K562 (cell line): Measurements from ENCODE around the gene PRM2. TPM values are rescaled to one million over a fixed set of nuclear protein-coding genes. Genes with fewer than 3 reads are reported as not detected.

Experiments used
- CCAR2 ChIP-seq: fragments of 200-400 bp; formaldehyde crosslinking; IDR thresholded peaks from 2 replicates; pipeline ENCODE4 v1.6.1; 2017; ENCODE audit warnings: mild to moderate bottlenecking, low read depth, low read length
- E2F3 ChIP-seq: fragments of 250-450 bp; sonication (Bioruptor Pico); IDR thresholded peaks from 2 replicates; pipeline ENCODE4 v1.4.0; 2020; ENCODE audit warnings: mild to moderate bottlenecking
- EGR1 ChIP-seq: fragments of 450-650 bp; conservative IDR thresholded peaks from 2 replicates; pipeline ENCODE4 v1.6.1; 2017; ENCODE audit warnings: mild to moderate bottlenecking
- FOXA3 ChIP-seq, 2 experiments: fragments of 450-650 bp in 1 of 2; sonication (generic) in 1 of 2; formaldehyde crosslinking; IDR thresholded peaks in 1 of 2; conservative IDR thresholded peaks in 1 of 2; 2 replicates each; pipeline versions ENCODE4 v1.4.0 to v1.8.0; 2020 to 2022; ENCODE audit warnings: mild to moderate bottlenecking in 2 of 2, missing genetic modification reagents in 1 of 2
- HMG20B ChIP-seq: fragments of 250-450 bp; sonication (Bioruptor Pico); IDR thresholded peaks from 2 replicates; pipeline ENCODE4 v1.5.0; 2021; ENCODE audit warnings: mild to moderate bottlenecking
- HNRNPL ChIP-seq: fragments of 200-400 bp; formaldehyde crosslinking; IDR thresholded peaks from 2 replicates; pipeline ENCODE4 v1.6.1; 2017; ENCODE audit warnings: low read depth, mild to moderate bottlenecking, low read length
- JUNB ChIP-seq: fragments of 450-650 bp; formaldehyde crosslinking; conservative IDR thresholded peaks from 2 replicates; pipeline ENCODE4 v1.4.0; 2020; ENCODE audit warnings: mild to moderate bottlenecking
- NFATC3 ChIP-seq: fragments of 450-650 bp; IDR thresholded peaks from 2 replicates; pipeline ENCODE4 v1.6.1; 2017; ENCODE audit warnings: mild to moderate bottlenecking
- NR2F6 ChIP-seq: fragments of 450-650 bp; formaldehyde crosslinking; IDR thresholded peaks from 2 replicates; pipeline ENCODE4 v1.4.0; 2020; ENCODE audit warnings: mild to moderate bottlenecking
- NRF1 ChIP-seq, 2 experiments: fragments of 450-650 bp; IDR thresholded peaks in 1 of 2; conservative IDR thresholded peaks in 1 of 2; 2 replicates each; pipeline ENCODE4 v1.6.1; 2014; ENCODE audit warnings: mild to moderate bottlenecking in 2 of 2
- POLR2A ChIP-seq: fragments of 450-650 bp; conservative IDR thresholded peaks from 2 replicates; pipeline ENCODE4 v1.6.1; 2016
- POLR2AphosphoS5 ChIP-seq: IDR thresholded peaks from 2 replicates; pipeline ENCODE4 v1.6.1; 2011; ENCODE audit warnings: mild to moderate bottlenecking, low read depth, low read length, moderate library complexity; ENCODE audit not compliant: control insufficient read depth, insufficient read depth
- RBM39 ChIP-seq: fragments of 200-400 bp; formaldehyde crosslinking; optimal IDR thresholded peaks from 2 replicates; pipeline ENCODE3; 2018; ENCODE audit warnings: low read depth, low read length
- SAP30 ChIP-seq: fragments of 200-600 bp; sonication (generic); IDR thresholded peaks from 2 replicates; pipeline ENCODE4 v1.6.1; 2012; ENCODE audit warnings: borderline replicate concordance, low read depth, mild to moderate bottlenecking, moderate library complexity, low read length, control low read depth, inconsistent platforms; ENCODE audit not compliant: insufficient read depth, poor library complexity, severe bottlenecking
- SNRNP70 ChIP-seq: fragments of 200-400 bp; formaldehyde crosslinking; optimal IDR thresholded peaks from 2 replicates; pipeline ENCODE3; 2017; ENCODE audit warnings: low read depth, low read length
- STAG1 ChIP-seq: sonication (generic); formaldehyde crosslinking; IDR thresholded peaks from 2 replicates; pipeline ENCODE4 v1.5.0; 2020; ENCODE audit warnings: missing genetic modification reagents, borderline replicate concordance
- TRIM28 ChIP-seq: fragments of 450-650 bp; IDR thresholded peaks from 2 replicates; pipeline ENCODE4 v1.6.1; 2017
- WHSC1 ChIP-seq: IDR thresholded peaks from one replicate; pipeline ENCODE4 v1.6.1; 2012; ENCODE audit warnings: low read length, control low read depth, inconsistent platforms
- ZC3H4 ChIP-seq: sonication (generic); formaldehyde crosslinking; IDR thresholded peaks from 2 replicates; pipeline ENCODE4 v1.9.0; 2021; ENCODE audit warnings: missing genetic modification reagents, borderline replicate concordance
- ZC3H8 ChIP-seq: fragments of 450-650 bp; IDR thresholded peaks from 2 replicates; pipeline ENCODE4 v1.6.1; 2017
- ZNF224 ChIP-seq: sonication (generic); formaldehyde crosslinking; IDR thresholded peaks from 2 replicates; pipeline ENCODE4 v1.8.0; 2022; ENCODE audit warnings: mild to moderate bottlenecking, missing genetic modification reagents
- polyA plus RNA-seq, 8 experiments: library from polyadenylated mRNA; depleted of rRNA in 4 of 8; stranded (reverse) in 5 of 8; unstranded in 3 of 8; fragments of >200 nt; fragmentation: Nextera tagmentation in 2 of 8; fragmentation: Illumina TruSeq in 1 of 8; extraction: Ambion mirVana in 2 of 8; extraction: Trizol in 1 of 8; gene quantifications; 2 replicates each; pipeline versions ENCODE4 v1.2.1 to v1.2.3, GENCODE V29; 2011 to 2014; ENCODE audit warnings: inconsistent platforms in 1 of 8, missing spikeins in 1 of 8
- total RNA-seq, 7 experiments: library from RNA; depleted of rRNA in 6 of 7; stranded (reverse); fragments of >200 nt in 6 of 7; fragmentation: Illumina TruSeq in 2 of 7; extraction: Trizol in 2 of 7; gene quantifications; 2 replicates each; pipeline versions ENCODE4 v1.2.1 to v1.2.3, GENCODE V29; 2011 to 2021; ENCODE audit warnings: low replicate concordance in 1 of 7
- TF ChIP-seq, protein P1 (sequence below): fragments of 250-450 bp; sonication (Bioruptor Pico); IDR thresholded peaks from 2 replicates; pipeline ENCODE4 v1.5.0; 2021
- TF ChIP-seq, protein P2 (sequence below): fragments of 450-650 bp; IDR thresholded peaks from 2 replicates; pipeline ENCODE4 v1.6.1; 2017; ENCODE audit warnings: antibody characterized with exemption
- TF ChIP-seq, protein P3 (sequence below): fragments of 250-450 bp; sonication (Bioruptor Pico); IDR thresholded peaks from 2 replicates; pipeline ENCODE4 v1.4.0; 2020; ENCODE audit warnings: mild to moderate bottlenecking, moderate library complexity

PRM2 gene
- total and polyA plus RNA-seq, 9 of the 15 experiments (the other 6 are each of a cell fraction or from before 2014, with no cell fraction given) = not detected

DNA sequence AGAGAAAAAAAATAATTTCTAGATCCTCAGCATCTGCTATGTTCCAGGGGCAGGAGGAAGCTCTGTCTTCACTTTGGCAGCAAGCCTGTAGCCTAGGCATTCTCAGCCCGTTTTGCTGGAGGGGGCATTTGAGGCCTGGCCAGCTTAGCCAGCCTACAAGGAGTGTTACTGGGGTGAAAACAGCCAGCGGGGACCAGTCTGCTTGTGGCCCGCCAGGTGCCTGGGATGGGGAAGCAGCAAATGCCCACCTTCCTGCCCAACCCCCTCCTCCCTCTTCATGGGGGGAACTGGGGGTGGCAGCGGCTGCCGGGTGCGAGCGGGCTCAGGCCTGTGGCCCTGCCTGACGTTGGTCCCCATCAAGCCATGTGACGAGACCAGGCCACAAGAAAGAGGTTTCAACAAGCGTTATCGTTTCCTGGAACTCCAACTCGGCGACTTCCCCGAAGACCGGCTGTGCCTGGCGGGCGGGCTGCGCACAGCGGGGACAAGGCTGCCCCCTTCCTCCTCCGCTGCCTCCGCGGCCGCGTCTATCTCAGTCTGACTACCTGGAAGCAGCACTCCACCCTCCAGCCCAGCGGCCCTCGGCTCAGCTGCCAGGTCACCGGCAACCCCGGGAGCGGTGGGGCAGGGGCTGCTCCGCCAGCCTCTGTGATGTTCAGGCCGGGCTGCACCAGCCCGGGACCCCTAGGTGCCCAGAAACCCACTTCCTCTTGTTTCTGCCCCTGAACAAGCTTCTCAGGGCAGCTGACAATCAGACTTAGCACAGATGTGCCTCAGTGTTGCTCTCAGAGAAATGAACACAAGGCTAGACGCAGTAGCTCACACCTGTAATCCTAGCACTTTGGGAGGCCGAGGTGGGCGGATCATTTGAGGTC, 43.2 kb downstream of the PRM2 start (continued):
- TF ChIP-seq, protein P1, sequence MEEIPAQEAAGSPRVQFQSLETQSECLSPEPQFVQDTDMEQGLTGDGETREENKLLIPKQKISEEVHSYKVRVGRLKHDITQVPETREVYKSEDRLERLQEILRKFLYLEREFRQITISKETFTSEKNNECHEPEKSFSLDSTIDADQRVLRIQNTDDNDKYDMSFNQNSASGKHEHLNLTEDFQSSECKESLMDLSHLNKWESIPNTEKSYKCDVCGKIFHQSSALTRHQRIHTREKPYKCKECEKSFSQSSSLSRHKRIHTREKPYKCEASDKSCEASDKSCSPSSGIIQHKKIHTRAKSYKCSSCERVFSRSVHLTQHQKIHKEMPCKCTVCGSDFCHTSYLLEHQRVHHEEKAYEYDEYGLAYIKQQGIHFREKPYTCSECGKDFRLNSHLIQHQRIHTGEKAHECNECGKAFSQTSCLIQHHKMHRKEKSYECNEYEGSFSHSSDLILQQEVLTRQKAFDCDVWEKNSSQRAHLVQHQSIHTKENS (CRISPR knock-in tag) = no peak
- TF ChIP-seq ZC3H8 (no peak), WHSC1 (no peak), EGR1 (peak; percentile 73), TRIM28 (no peak), POLR2A (peak; percentile 67), NR2F6 (CRISPR knock-in tag) (no peak), CCAR2 (no peak), NRF1 (conservative IDR thresholded peaks at IDR 0.05 in 1 of 2, IDR thresholded peaks at IDR 0.05 in 1 of 2) (peak; percentile 80 to 84), SAP30 (no peak), POLR2AphosphoS5 (no peak), HNRNPL (peak; percentile 83), FOXA3 (CRISPR knock-in tag; conservative IDR thresholded peaks at IDR 0.05 in 1 of 2, IDR thresholded peaks at IDR 0.05 in 1 of 2) (peak in 1 of 2 experiments; percentile 10; a peak in 1 of 4 replicates), RBM39 (no peak), JUNB (CRISPR knock-in tag) (no peak), ZNF224 (CRISPR knock-in tag) (no peak), SNRNP70 (no peak), HMG20B (CRISPR knock-in tag) (no peak), E2F3 (CRISPR knock-in tag) (peak; percentile 51; the same call in 1 of the 2 replicates), NFATC3 (no peak), ZC3H4 (CRISPR knock-in tag) (no peak), STAG1 (no peak)
- TF ChIP-seq, protein P2, sequence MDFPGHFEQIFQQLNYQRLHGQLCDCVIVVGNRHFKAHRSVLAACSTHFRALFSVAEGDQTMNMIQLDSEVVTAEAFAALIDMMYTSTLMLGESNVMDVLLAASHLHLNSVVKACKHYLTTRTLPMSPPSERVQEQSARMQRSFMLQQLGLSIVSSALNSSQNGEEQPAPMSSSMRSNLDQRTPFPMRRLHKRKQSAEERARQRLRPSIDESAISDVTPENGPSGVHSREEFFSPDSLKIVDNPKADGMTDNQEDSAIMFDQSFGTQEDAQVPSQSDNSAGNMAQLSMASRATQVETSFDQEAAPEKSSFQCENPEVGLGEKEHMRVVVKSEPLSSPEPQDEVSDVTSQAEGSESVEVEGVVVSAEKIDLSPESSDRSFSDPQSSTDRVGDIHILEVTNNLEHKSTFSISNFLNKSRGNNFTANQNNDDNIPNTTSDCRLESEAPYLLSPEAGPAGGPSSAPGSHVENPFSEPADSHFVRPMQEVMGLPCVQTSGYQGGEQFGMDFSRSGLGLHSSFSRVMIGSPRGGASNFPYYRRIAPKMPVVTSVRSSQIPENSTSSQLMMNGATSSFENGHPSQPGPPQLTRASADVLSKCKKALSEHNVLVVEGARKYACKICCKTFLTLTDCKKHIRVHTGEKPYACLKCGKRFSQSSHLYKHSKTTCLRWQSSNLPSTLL = no peak
- TF ChIP-seq, protein P3, sequence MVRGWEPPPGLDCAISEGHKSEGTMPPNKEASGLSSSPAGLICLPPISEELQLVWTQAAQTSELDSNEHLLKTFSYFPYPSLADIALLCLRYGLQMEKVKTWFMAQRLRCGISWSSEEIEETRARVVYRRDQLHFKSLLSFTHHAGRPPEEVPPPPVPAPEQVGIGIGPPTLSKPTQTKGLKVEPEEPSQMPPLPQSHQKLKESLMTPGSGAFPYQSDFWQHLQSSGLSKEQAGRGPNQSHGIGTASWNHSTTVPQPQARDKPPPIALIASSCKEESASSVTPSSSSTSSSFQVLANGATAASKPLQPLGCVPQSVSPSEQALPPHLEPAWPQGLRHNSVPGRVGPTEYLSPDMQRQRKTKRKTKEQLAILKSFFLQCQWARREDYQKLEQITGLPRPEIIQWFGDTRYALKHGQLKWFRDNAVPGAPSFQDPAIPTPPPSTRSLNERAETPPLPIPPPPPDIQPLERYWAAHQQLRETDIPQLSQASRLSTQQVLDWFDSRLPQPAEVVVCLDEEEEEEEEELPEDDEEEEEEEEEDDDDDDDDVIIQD (CRISPR knock-in tag) = peak; percentile 90; the same call in 1 of the 2 replicates
